Peyer's patch (tissue), 4 donors: Measurements from ENCODE around the gene USP8. TPM values are rescaled to one million over a fixed set of nuclear protein-coding genes. Genes with fewer than 3 reads are reported as not detected.

Experiments
- DNase-seq, 3 donors: peaks; one replicate each; pipeline ENCODE4 v3.0.0-alpha.2; 2017 to 2019
- H3K27ac ChIP-seq, 4 donors: fragments of 200-600 bp; sonication (generic); one replicate each; pipeline ENCODE4 v1.5.1; 2016 to 2019
- H3K27me3 ChIP-seq, 2 donors: fragments of 200-600 bp; sonication (generic); one replicate each; pipeline ENCODE4 v1.5.1; 2019
- H3K36me3 ChIP-seq, 3 donors: fragments of 200-600 bp; sonication (generic); one replicate each; pipeline ENCODE4 v1.5.1; 2016 to 2019
- H3K4me1 ChIP-seq, 4 donors: fragments of 200-600 bp; sonication (generic); one replicate each; pipeline ENCODE4 v1.5.1; 2016 to 2019
- H3K4me3 ChIP-seq, 4 donors: fragments of 200-600 bp; sonication (generic); 1 replicate in 3 of 4; 2 replicates in 1 of 4; pipeline ENCODE4 v1.5.1; 2016 to 2019; ENCODE audit warnings: mild to moderate bottlenecking in 1 of 4
- H3K9me3 ChIP-seq, 4 donors: fragments of 200-600 bp; sonication (generic); one replicate each; pipeline ENCODE4 v1.5.1; 2016 to 2019; ENCODE audit warnings: mild to moderate bottlenecking in 1 of 4
- CTCF ChIP-seq, 6 experiments: fragments of 450-650 bp in 4 of 6; fragments of 200-600 bp in 2 of 6; sonication (generic) in 1 of 6; IDR thresholded peaks; one replicate each; pipeline ENCODE4 v1.5.1; 2017 to 2019; ENCODE audit warnings: antibody characterized with exemption in 6 of 6, mild to moderate bottlenecking in 3 of 6, moderate library complexity in 1 of 6
- POLR2A ChIP-seq, 2 donors: fragments of 450-650 bp; IDR thresholded peaks; one replicate each; pipeline ENCODE4 v1.5.1; 2017; ENCODE audit warnings: antibody characterized with exemption in 2 of 2, mild to moderate bottlenecking in 2 of 2, moderate library complexity in 2 of 2
- total RNA-seq, 4 donors: library from RNA; depleted of rRNA; stranded (reverse); fragments of >200 nt; gene quantifications; one replicate each; pipeline ENCODE4 v1.1.0, GENCODE V29; 2016

USP8 gene
- total RNA-seq, 4 donors from 2014 or later: 49.9 to 130 (median 57.1) TPM

GRCh38 chr15:50435772-50436171 lies 11.6 kb downstream of the USP8 start:
- peaks cover 0 to 5% (median 2%) of the 10 kb centered on the region in 4 donors for H3K4me1 ChIP-seq
- no peak overlapping the region for H3K4me3 ChIP-seq
- no peak overlapping the region for H3K27ac ChIP-seq
- no peaks in the 10 kb centered on the region for H3K27me3 ChIP-seq
- peaks cover 0 to 38% (median 0%) of the 10 kb centered on the region in 3 donors for H3K36me3 ChIP-seq
- no peak for DNase-seq
- H3K9me3 ChIP-seq: no peaks in the 10 kb centered on the region
- TF ChIP-seq POLR2A (IDR thresholded peaks at IDR 0.05): no peak
- TF ChIP-seq CTCF (IDR thresholded peaks at IDR 0.05): no peak

- Histone ChIP-seq H3K4me3 (no peak overlapping the region), H3K36me3 (peaks cover 0 to 50% (median 0%) of the 10 kb centered on the region in 3 donors), H3K27me3 (no peaks in the 10 kb centered on the region), H3K9me3 (no peaks in the 10 kb centered on the region), H3K4me1 (peaks cover 0 to 4% (median 2%) of the 10 kb centered on the region in 4 donors), H3K27ac (no peak overlapping the region)
- no peak for DNase-seq
- TF ChIP-seq POLR2A (IDR thresholded peaks at IDR 0.05) (no peak), CTCF (IDR thresholded peaks at IDR 0.05) (no peak)
Observed at GRCh38 chr15:50438251-50438650, 14.0 kb downstream of the USP8 start.

DNA sequence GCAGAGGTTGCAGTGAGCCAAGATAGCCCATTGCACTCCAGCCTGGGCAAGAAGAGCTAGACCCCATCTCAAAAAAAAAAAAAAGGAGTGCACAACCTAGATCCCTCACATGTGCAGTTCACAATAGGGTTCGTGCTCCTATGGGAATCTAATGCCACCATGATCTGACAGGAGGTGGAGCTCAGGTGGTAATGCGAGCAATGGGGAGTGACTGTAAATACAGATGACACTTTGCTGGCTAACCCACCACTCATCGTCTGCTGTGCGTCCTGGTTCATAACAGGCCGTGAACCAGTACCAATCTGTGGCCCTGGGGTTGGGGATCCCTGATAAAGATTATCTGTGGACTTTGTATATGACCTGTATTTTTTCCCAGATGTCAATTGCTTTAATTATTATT lies 16.7 kb downstream of the USP8 start:
- Histone ChIP-seq H3K4me3 (no peak overlapping the region), H3K9me3 (no peaks in the 10 kb centered on the region), H3K4me1 (peaks cover 0 to 4% (median 0%) of the 10 kb centered on the region in 4 donors), H3K36me3 (peaks cover 0 to 66% (median 0%) of the 10 kb centered on the region in 3 donors), H3K27ac (no peak overlapping the region), H3K27me3 (no peaks in the 10 kb centered on the region)
- no peak for DNase-seq
- TF ChIP-seq CTCF (IDR thresholded peaks at IDR 0.05): no peak
- no peak for TF ChIP-seq POLR2A (IDR thresholded peaks at IDR 0.05)

DNA sequence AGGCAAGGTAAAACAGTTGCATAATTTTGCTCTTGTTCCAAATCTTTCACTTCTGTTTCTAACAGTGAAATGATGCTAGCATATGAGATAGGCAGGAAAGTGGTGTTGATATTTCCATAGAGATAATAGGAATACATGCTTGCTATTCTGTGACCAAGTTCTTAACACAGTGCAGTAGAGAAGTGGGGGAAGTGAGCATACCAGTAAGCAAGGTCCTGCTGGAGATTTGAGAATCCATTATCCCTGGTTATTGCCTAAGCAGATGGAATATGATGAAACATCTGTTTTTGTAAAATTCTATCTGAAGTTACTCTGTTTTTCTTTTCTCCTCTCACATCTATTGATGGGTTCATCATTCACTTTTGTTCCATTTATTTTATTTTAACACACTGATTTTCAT lies 28.7 kb downstream of the USP8 start:
- peaks cover 0 to 53% (median 0%) of the 10 kb centered on the region in 3 donors for H3K36me3 ChIP-seq
- no peak for DNase-seq
- TF ChIP-seq POLR2A (IDR thresholded peaks at IDR 0.05) (no peak), CTCF (IDR thresholded peaks at IDR 0.05) (no peak)
- H3K27me3 ChIP-seq: no peaks in the 10 kb centered on the region
- no peak overlapping the region for H3K4me3 ChIP-seq
- H3K27ac ChIP-seq: no peak overlapping the region
- H3K4me1 ChIP-seq: no peaks in the 10 kb centered on the region
- no peaks in the 10 kb centered on the region for H3K9me3 ChIP-seq

GRCh38 chr15:50458348-50459112 lies 34.3 kb downstream of the USP8 start:
- no peaks in the 10 kb centered on the region for H3K4me1 ChIP-seq
- TF ChIP-seq POLR2A (IDR thresholded peaks at IDR 0.05): no peak
- peaks cover 0 to 71% (median 0%) of the 10 kb centered on the region in 3 donors for H3K36me3 ChIP-seq
- no peak overlapping the region for H3K4me3 ChIP-seq
- no peaks in the 10 kb centered on the region for H3K27me3 ChIP-seq
- H3K9me3 ChIP-seq: no peaks in the 10 kb centered on the region
- no peak for DNase-seq
- no peak overlapping the region for H3K27ac ChIP-seq
